ENCODE results near the gene GHR. TPM values are rescaled to one million over a fixed set of nuclear protein-coding genes. Genes with fewer than 3 reads are reported as not detected.

GHR gene
- total RNA-seq, 2 donors from 2014 or later, result 5.7 to 12.9 TPM

GRCh38 chr5:42640835-42641234 is 217.6 kb downstream of the GHR start:
- Histone ChIP-seq H3K36me3 (replicated peaks in 1 of 2; ENCODE audit: insufficient read depth in 1 of 2, low read depth in 2 of 2) (no peaks in the 10 kb centered on the region), H3K4me1 (no peaks in the 10 kb centered on the region), H3K27me3 (no peaks in the 10 kb centered on the region), H3K4me3 (no peak overlapping the region), H3K9me3 (no peaks in the 10 kb centered on the region), H3K27ac (no peak overlapping the region)
- 75 to 84% methylated on average over 2 of the region's 2 CpGs for WGBS, 2 donors
- ATAC-seq (no peak), DNase-seq (no peak)
- TF ChIP-seq CTCF (IDR thresholded peaks at IDR 0.05), result no peak
- TF ChIP-seq POLR2A (IDR thresholded peaks at IDR 0.05), result no peak
- intact Hi-C loops (cut with DNase I), result no loop called here

GRCh38 chr5:42641336-42642005 is 218.2 kb downstream of the GHR start:
- no peaks in the 10 kb centered on the region for H3K36me3 ChIP-seq (replicated peaks in 1 of 2; ENCODE audit: insufficient read depth in 1 of 2, low read depth in 2 of 2)
- H3K27me3 ChIP-seq, result no peaks in the 10 kb centered on the region
- no peaks in the 10 kb centered on the region for H3K4me1 ChIP-seq
- H3K4me3 ChIP-seq, result no peak overlapping the region
- DNase-seq, result no peak
- H3K9me3 ChIP-seq, result no peaks in the 10 kb centered on the region
- TF ChIP-seq POLR2A (IDR thresholded peaks at IDR 0.05) (no peak), CTCF (IDR thresholded peaks at IDR 0.05) (no peak)
- no peak overlapping the region for H3K27ac ChIP-seq
- intact Hi-C loops (cut with DNase I), result no loop called here
- 84 to 90% methylated on average over 4 of the region's 4 CpGs for WGBS, 2 donors
- ATAC-seq, result no peak

GRCh38 chr5:42642006-42642405 is 218.8 kb downstream of the GHR start:
- Histone ChIP-seq H3K9me3 (no peaks in the 10 kb centered on the region), H3K27ac (no peak overlapping the region), H3K27me3 (no peaks in the 10 kb centered on the region), H3K4me1 (no peaks in the 10 kb centered on the region), H3K36me3 (replicated peaks in 1 of 2; ENCODE audit: insufficient read depth in 1 of 2, low read depth in 2 of 2) (no peaks in the 10 kb centered on the region), H3K4me3 (no peak overlapping the region)
- DNase-seq (no peak), ATAC-seq (no peak)
- 83% methylated on average over 4 of the region's 4 CpGs for WGBS, 2 donors
- no peak for TF ChIP-seq POLR2A (IDR thresholded peaks at IDR 0.05)
- intact Hi-C loops (cut with DNase I), result no loop called here

- ATAC-seq, result no peak
- H3K9me3 ChIP-seq, result no peaks in the 10 kb centered on the region
- intact Hi-C loops (cut with DNase I), result no loop called here
- no peak for DNase-seq
- no peaks in the 10 kb centered on the region for H3K27me3 ChIP-seq
- no peaks in the 10 kb centered on the region for H3K4me1 ChIP-seq
- no peak for TF ChIP-seq POLR2A (IDR thresholded peaks at IDR 0.05)
- no peak for TF ChIP-seq CTCF (IDR thresholded peaks at IDR 0.05)
- H3K4me3 ChIP-seq, result no peak overlapping the region
- H3K36me3 ChIP-seq (replicated peaks in 1 of 2; ENCODE audit: insufficient read depth in 1 of 2, low read depth in 2 of 2), result no peaks in the 10 kb centered on the region
- H3K27ac ChIP-seq, result no peak overlapping the region
- WGBS, 2 donors, result 52 to 69% methylated on average over 1 of the region's 1 CpG
These were observed 220.1 kb downstream of the GHR start for GRCh38 chr5:42643360-42643759.

- ATAC-seq (no peak), DNase-seq (no peak)
- Histone ChIP-seq H3K4me3 (no peak overlapping the region), H3K9me3 (no peaks in the 10 kb centered on the region), H3K27ac (no peak overlapping the region), H3K4me1 (no peaks in the 10 kb centered on the region), H3K36me3 (replicated peaks in 1 of 2; ENCODE audit: insufficient read depth in 1 of 2, low read depth in 2 of 2) (no peaks in the 10 kb centered on the region), H3K27me3 (no peaks in the 10 kb centered on the region)
- intact Hi-C loops (cut with DNase I), result no loop called here
- WGBS, 2 donors, result 12 to 23% methylated on average over 2 of the region's 2 CpGs
- TF ChIP-seq POLR2A (IDR thresholded peaks at IDR 0.05) (no peak), CTCF (IDR thresholded peaks at IDR 0.05) (no peak)
These were observed 221.9 kb downstream of the GHR start for GRCh38 chr5:42645138-42645537.
